ENCODE measurements around the gene USP5.

The USP5 gene

DNA sequence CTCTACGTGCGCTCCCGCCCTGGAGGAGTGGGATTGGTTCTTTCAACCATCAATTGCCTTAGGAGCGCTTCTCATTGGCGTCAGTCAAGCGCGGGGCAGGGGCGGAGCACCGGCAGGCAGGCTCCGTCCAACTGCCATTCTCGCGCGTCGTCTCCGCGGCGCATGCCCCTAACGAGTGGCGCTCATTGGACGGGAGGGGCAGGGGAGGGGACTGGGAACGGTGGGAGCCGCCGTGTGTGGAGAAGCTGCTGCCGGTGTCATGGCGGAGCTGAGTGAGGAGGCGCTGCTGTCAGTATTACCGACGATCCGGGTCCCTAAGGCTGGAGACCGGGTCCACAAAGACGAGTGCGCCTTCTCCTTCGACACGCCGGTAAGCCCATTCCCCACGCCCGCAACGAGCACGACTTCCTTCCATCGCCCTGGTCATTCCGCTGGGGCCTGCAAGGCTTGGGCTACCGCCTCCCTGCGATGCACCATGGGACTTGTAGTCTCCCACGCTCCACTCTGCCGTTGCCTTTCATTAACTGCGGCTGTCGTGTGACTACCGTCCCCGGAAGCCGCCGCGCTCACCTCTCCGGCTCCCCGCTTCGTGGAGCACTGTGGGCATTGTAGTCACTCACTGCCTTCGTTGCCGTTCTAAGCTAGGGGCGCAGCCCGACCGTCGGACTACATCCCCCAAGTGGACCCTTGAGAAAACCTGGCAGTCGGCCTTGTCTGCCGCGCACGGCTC is at the start of gene USP5:
Gene USP5 (plus strand): TSS at position 230 of the 730 bp plus-strand sequence. CDS start 30 bp downstream, at position 260.
- peak; percentile 99 for DNase-seq (ENCODE audit: low spot score)

DNA sequence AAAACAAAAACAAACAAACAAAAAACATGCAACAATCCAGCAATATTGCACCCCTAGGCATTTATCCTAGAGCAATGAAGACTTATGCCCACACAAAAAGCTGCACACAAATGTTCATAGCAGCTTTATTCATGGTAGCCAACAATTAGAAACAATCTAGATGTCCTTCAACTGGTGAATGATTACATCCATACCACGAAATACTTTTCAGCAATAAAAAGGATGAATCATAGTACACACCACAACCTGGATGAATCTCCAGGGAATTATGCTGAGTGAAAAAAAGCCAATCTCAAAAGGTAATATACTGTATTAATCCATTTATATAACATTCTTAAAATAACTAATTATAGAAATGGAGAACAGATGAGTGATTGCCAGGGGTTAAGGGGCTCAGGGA is 44.8 kb upstream of the USP5 start:
- no peak for DNase-seq (ENCODE audit: low spot score)

DNA sequence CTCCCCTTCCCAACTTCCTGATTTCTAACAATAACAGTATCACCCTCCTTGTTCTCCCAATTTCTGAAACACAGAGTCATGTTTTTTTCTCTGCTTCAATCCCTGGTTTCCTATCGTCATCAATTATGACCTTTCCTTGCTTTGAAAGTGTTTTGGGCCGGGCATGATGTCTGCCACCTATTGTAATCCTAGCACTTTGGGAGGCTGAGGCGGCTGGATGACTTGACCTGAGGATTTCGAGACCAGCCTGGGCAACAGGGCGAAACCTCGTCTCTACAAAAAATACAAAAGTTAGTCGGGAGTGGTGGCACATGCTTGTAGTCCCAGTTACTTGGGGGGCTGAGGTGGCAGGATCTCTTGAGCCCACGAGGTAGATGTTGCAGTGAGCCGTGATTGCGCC is 42.9 kb upstream of the USP5 start:
- DNase-seq (ENCODE audit: low spot score): no peak

GRCh38 chr12:6810758-6811157 is 41.2 kb upstream of the USP5 start:
- no peak for DNase-seq (ENCODE audit: low spot score)

DNA sequence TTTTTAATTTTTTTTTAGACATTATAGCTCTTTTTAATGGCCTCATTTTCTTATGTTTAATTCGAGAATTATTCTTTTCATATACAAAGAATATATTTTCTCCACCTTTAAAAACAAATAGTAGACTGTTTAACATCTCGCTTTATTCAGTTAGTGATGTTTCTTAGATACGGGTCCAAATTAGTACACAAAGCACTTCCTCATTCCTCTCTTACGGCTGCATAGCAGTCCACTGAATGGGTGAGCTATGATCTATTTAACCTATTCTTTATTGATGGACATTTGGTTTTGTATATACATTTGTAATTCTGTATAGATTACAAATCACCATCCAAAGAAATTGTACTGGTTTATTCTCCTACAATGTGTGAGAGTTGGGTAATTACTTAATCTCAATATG is 38.6 kb upstream of the USP5 start:
- no peak for DNase-seq (ENCODE audit: low spot score)

DNA sequence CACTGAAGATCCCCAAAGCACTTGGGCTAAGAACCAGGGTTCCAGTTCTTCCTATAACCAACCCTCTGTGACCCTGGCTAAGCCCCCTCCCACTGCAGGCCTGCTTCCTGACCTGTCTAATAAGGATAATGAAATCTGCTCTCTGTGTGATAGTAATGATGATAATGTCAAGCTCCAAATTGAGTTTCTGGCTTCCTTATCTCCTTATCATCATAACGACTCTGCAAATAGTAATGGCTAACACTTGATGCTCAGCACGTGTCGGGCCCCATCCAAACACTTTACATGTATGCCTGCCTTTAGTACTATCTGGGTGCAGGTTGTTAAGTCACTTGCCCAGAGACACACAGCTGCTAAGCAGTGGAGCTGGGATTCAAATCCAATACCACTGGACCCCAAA is 35.4 kb upstream of the USP5 start:
- no peak for DNase-seq (ENCODE audit: low spot score)

DNA sequence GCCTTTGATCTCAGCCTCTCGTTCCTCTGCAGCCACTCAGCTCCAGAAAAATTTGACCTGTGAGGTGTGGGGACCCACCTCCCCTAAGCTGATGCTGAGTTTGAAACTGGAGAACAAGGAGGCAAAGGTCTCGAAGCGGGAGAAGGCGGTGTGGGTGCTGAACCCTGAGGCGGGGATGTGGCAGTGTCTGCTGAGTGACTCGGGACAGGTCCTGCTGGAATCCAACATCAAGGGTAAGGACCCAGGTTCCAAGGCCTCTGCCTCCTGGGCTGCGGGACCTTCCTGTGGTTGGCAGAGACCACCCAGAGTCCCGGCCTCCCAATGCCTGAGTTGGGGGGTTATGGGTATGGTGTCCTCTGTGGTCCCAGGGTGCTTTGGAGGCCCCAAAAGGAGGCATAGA is 34.9 kb upstream of the USP5 start:
- DNase-seq (ENCODE audit: low spot score): no peak

DNA sequence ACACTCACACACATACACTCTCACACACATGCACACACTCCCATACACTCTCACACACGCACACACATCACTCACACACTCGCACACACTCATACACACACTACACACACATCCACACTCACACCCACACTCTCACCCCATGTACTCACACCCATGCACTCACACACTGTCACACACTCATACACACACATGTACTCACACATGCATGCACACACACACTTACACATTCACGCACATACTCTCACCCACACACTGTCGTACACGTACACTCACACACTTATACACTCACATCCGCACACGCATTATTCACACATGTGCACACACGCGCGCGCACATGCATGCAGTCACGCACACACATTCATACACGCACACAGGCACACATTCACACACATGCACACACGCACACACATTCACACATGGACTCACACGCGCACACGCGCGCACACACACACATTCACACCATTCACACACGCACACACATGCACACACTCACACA is 34.2 kb upstream of the USP5 start:
- DNase-seq (ENCODE audit: low spot score): no peak

GRCh38 chr12:6818222-6818621 is 33.7 kb upstream of the USP5 start:
- DNase-seq (ENCODE audit: low spot score): no peak

DNA sequence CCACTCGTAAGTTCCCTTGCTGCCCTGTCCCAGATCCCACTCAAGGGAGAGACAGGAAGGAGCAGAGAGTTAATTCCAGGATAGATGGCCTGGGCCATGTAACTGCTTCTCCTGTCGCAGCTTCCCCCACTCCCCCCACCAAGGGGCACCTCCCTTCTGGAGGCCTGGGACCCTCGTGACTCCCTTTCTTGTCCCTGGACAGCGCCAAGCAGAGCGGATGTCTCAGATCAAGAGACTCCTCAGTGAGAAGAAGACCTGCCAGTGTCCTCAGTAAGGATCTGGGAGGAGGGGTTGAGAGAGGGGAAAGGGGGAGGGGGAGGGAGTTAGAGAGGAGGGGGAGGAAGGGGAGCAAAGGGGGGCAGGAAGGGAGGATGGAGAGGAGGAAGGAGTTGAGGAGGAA is 33.3 kb upstream of the USP5 start:
- no peak for DNase-seq (ENCODE audit: low spot score)

GRCh38 chr12:6819106-6820030 is 32.6 kb upstream of the USP5 start:
- DNase-seq (ENCODE audit: low spot score): no peak

DNA sequence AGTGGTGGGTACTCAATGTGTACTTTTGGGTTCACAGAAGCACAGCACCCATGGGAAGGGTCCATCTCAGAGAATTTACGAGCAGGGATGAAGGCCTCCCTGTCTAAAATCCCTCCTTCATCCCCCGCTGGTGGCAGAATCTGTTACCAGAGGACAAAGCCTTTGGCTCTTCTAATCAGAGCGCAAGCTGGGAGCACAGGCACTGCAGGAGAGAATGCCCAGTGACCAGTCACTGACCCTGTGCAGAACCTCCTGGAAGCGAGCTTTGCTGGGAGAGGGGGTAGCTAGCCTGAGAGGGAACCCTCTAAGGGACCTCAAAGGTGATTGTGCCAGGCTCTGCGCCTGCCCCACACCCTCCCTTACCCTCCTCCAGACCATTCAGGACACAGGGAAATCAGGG is 31.8 kb upstream of the USP5 start:
- no peak for DNase-seq (ENCODE audit: low spot score)

GRCh38 chr12:6821591-6822425 is 30.1 kb upstream of the USP5 start, which contains the start of gene GPR162:
Gene GPR162, plus strand, starts transcription at chr12:6821821. Its CDS starts 2,078 bp downstream, at chr12:6823899.
- DNase-seq (ENCODE audit: low spot score): no peak

DNA sequence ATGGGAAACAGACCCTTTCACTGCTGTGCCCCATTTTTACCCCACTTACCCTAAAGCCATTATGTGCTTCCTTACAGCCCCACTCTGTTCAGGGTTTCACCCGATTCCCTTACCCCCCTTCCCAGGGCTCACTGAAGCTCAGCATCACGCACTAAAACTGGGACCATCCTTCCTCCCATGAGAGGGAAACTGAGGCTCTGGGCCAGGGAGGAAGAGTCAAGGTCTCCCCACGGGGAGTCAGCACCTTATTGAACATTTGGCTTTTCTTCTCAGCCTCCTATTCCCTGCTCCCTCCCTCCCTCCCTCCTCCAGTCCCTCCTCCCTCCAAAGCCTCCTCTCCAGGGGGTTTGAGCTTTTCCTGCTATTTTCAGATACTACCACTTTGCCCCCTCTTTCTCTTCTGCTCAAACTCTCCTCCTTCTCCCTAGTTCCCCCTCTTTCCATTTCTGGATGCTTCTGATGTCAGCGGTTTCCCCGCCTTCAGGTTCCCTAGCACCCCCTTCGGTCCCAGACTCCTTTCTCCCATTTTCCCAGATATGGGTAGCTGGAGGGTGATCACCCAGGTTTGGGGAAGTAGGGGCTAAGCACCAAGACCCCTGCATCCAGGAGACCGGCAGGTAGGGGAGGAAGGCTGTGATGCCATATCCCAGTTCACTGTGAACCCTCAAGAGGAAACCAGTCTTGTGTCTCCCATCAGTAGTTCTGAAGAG is 29.4 kb upstream of the USP5 start:
- no peak for DNase-seq (ENCODE audit: low spot score)

DNA sequence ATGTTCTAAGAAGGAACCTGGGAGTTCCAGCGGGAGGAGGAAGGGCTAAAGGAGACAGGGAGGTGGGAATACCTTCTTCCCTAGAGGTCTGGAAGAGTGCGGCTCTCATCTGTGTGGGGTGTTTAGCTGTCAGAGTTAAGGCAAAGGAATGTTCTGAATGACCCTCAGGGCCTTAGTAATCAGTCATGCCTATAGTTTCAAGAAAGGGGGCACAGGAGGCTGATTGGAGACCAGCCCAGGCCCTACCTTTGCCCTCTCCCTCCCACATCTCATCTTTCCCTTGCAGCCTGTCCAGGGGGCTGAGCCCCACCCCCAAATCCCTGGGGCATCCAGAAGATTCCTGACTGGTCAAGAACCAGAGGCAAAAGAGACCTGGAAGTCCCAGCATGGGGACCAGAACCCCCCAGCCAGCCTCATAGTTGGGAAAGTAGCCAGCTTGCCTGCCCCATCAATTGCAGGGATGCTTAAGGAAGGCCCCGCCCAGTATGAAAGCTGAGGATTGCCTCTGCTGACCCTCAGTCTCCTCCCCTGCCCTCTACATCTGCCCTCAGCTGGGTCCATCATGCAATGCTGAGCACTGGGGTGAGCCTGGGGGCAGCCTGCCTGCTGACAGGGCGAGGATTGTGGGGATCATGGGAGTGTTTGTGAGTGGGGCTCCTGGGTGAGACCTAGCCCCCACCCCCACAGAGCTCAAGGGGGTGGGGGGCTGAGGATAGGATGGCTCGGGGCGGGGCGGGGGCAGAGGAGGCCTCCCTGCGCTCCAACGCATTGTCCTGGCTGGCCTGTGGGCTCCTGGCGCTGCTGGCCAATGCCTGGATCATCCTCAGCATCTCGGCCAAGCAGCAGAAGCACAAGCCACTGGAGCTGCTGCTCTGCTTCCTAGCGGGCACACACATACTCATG is 28.5 kb upstream of the USP5 start:
- no peak for DNase-seq (ENCODE audit: low spot score)

DNA sequence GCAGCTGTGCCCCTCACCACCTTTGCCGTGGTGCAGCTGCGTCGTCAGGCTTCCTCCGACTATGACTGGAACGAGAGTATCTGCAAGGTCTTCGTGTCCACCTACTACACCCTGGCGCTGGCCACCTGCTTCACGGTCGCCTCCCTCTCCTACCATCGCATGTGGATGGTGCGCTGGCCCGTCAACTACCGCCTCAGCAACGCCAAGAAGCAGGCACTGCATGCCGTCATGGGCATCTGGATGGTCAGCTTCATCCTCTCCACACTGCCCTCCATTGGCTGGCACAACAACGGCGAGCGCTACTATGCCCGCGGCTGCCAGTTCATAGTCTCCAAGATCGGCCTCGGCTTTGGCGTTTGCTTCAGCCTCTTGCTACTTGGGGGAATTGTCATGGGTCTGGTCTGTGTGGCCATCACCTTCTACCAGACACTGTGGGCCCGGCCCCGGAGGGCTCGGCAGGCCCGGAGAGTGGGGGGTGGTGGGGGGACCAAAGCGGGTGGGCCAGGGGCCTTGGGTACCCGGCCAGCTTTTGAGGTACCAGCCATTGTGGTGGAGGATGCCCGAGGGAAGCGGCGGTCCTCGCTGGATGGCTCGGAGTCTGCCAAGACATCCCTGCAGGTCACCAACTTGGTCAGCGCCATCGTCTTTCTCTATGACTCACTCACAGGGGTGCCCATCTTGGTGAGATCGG is 27.7 kb upstream of the USP5 start:
- no peak for DNase-seq (ENCODE audit: low spot score)

DNA sequence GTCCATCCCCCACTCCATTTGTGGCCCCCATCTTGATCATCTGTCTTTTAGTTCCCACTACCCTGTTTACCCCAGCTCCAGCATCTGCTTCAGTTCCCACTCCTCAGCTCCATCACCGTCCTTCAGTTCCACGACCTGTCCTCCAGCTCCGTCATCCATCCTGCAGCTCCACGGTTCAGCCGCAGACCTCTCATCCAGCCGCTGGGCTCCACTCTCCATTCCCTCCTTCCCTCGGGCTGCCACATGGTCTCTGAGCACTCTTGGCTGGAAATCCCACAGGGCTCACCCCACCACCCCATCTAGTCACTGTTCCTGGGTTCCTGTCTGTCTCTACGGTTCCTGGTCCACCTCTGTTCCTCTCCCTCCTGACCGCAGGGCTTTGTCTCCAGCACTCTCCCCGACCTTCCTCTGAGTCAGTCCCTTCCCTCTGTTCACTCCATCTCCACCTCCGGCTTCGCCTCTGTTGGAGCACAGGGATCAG is 27.0 kb upstream of the USP5 start:
- no peak for DNase-seq (ENCODE audit: low spot score)

GRCh38 chr12:6825398-6826124 is 26.4 kb upstream of the USP5 start:
- peak; percentile 77 for DNase-seq (ENCODE audit: low spot score)

All from hematopoietic multipotent progenitor cell treated with erythropoietin and hydrocortisone succinate and interleukin-3 and kit ligand, for 17 days (in vitro differentiated cells).